Transverse colon (tissue), 4 donors: ENCODE measurements around the gene RSPH10B2.

Experiments
- CTCF ChIP-seq, 5 experiments: fragments of 200-600 bp in 3 of 5; fragments of 450-650 bp in 2 of 5; sonication (generic) in 3 of 5; IDR thresholded peaks; 1 replicate in 2 of 5; 2 replicates in 3 of 5; pipeline ENCODE4 v1.5.1; 2016 to 2017; ENCODE audit warnings: antibody characterized with exemption in 5 of 5, inconsistent platforms in 3 of 5, mild to moderate bottlenecking in 2 of 5, moderate library complexity in 1 of 5
- POLR2A ChIP-seq: fragments of 450-650 bp; IDR thresholded peaks from one replicate; pipeline ENCODE4 v1.6.1; 2016; ENCODE audit warnings: antibody characterized with exemption, mild to moderate bottlenecking, moderate library complexity
- POLR2AphosphoS5 ChIP-seq, 3 donors: sonication (generic); formaldehyde crosslinking; IDR thresholded peaks; one replicate each; pipeline ENCODE4 v1.6.1; 2016; ENCODE audit warnings: antibody characterized with exemption in 3 of 3

DNA sequence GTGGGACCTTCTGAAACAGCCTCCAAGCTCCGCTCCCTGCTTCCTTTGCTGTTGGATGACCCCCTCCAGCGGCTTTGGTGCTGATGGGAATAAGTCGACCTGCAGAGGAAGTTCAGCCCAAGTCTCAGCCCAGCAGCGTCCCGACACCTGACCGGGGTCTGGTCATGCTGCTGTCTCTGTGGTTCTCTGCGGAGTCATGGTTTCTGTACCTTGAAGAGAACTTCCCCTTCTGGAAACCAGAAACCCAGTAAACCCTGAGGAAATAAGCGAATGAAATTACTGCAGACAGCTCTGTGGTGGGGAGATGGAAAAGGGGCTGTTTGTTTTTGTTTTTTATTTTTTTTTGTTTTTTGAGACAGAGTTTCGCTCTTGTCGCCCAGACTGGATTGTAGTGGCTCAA lies 28.9 kb upstream of the RSPH10B2 start:
- no peak for TF ChIP-seq CTCF (IDR thresholded peaks at IDR 0.05)
- TF ChIP-seq POLR2A, result no peak
- TF ChIP-seq POLR2AphosphoS5 (IDR thresholded peaks at IDR 0.05), result no peak
